ENCODE data around the gene THAP11.

The THAP11 gene

GRCh38 chr16:67807148-67807682 lies 34.9 kb upstream of the THAP11 start:
- no peak for ATAC-seq (ENCODE audit: insufficient read depth, low read depth)
- no peak overlapping the region for H3K27ac ChIP-seq (ENCODE audit: low read length)
- H3K9ac ChIP-seq (ENCODE audit: low read depth, low read length) = peak overlapping the region; percentile 78

DNA sequence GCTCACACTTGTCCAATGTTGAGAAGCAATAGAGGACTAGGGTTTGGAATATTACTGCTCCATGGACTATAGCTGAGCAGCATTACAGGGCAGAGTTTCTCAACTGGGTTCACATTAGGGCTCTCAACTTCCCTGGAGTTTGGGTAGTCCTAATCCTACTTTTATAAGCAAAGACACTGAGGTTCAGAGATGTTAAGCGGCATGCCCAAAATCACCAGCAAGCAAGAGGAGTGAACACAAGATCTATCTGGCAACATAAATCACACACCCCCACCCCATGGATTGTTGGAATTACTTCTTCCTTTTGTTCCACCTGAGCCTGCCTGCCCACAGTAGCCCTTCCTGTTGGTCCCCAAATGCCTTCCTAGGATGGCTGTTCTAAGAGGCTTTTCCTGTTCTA lies 30.2 kb upstream of the THAP11 start:
- Histone ChIP-seq H3K79me2 (ENCODE audit: insufficient read depth, low read length) (no peaks in the 10 kb centered on the region), H2AFZ (ENCODE audit: low read depth, low read length) (no peak overlapping the region), H3K27ac (ENCODE audit: low read length) (no peak overlapping the region), H3K27me3 (ENCODE audit: insufficient read depth, low read length, poor library complexity) (no peaks in the 10 kb centered on the region), H3K9ac (ENCODE audit: low read depth, low read length) (no peak overlapping the region), H3K4me3 (ENCODE audit: low read depth in 1 of 2, low read length in 2 of 2) (no peak overlapping the region), H3K9me3 (ENCODE audit: insufficient read depth, low read length, severe bottlenecking) (no peaks in the 10 kb centered on the region), H3K4me2 (ENCODE audit: insufficient read depth, low read length) (no peak overlapping the region), H3K36me3 (ENCODE audit: insufficient read depth, low read length) (no peaks in the 10 kb centered on the region), H3K4me1 (ENCODE audit: insufficient read depth, low read length) (peaks cover 17% of the 10 kb centered on the region), H4K20me1 (ENCODE audit: insufficient read depth, low read length) (no peaks in the 10 kb centered on the region)
- DNase-seq (no peak), ATAC-seq (ENCODE audit: insufficient read depth, low read depth) (no peak)
- TF ChIP-seq EZH2 (IDR thresholded peaks at IDR 0.05; ENCODE audit: borderline replicate concordance, low read depth, low read length, severe bottlenecking) (no peak), CTCF (IDR thresholded peaks at IDR 0.05; ENCODE audit: borderline replicate concordance, extremely low read depth, low read length, poor library complexity, severe bottlenecking) (no peak)

More at GRCh38 chr16:67807148-67807682, 34.9 kb upstream of the THAP11 start:
- no peaks in the 10 kb centered on the region for H3K27me3 ChIP-seq (ENCODE audit: insufficient read depth, low read length, poor library complexity)
- peak overlapping the region; percentile 86 to 91; a peak in 3 of 4 replicates for H3K4me3 ChIP-seq (ENCODE audit: low read depth in 1 of 2, low read length in 2 of 2)
- no peaks in the 10 kb centered on the region; the same call in 1 of the 2 replicates for H4K20me1 ChIP-seq (ENCODE audit: insufficient read depth, low read length)
- H2AFZ ChIP-seq (ENCODE audit: low read depth, low read length) = peak overlapping the region; percentile 82
- DNase-seq = no peak
- H3K4me1 ChIP-seq (ENCODE audit: insufficient read depth, low read length) = peaks cover 32% of the 10 kb centered on the region
- H3K79me2 ChIP-seq (ENCODE audit: insufficient read depth, low read length) = peaks cover 37% of the 10 kb centered on the region
- H3K9me3 ChIP-seq (ENCODE audit: insufficient read depth, low read length, severe bottlenecking) = no peaks in the 10 kb centered on the region
- TF ChIP-seq EZH2 (IDR thresholded peaks at IDR 0.05; ENCODE audit: borderline replicate concordance, low read depth, low read length, severe bottlenecking) = no peak
- TF ChIP-seq CTCF (IDR thresholded peaks at IDR 0.05; ENCODE audit: borderline replicate concordance, extremely low read depth, low read length, poor library complexity, severe bottlenecking) = no peak
- H3K4me2 ChIP-seq (ENCODE audit: insufficient read depth, low read length) = peak overlapping the region; percentile 92
- peaks cover 22% of the 10 kb centered on the region for H3K36me3 ChIP-seq (ENCODE audit: insufficient read depth, low read length)

GRCh38 chr16:67814567-67814966 lies 27.6 kb upstream of the THAP11 start:
- TF ChIP-seq EZH2 (IDR thresholded peaks at IDR 0.05; ENCODE audit: borderline replicate concordance, low read depth, low read length, severe bottlenecking) = no peak
- TF ChIP-seq CTCF (IDR thresholded peaks at IDR 0.05; ENCODE audit: borderline replicate concordance, extremely low read depth, low read length, poor library complexity, severe bottlenecking) = no peak

More at GRCh38 chr16:67814567-67814966, 27.6 kb upstream of the THAP11 start:
- H3K27ac ChIP-seq (ENCODE audit: low read length) = no peak overlapping the region
- H2AFZ ChIP-seq (ENCODE audit: low read depth, low read length) = no peak overlapping the region
- H4K20me1 ChIP-seq (ENCODE audit: insufficient read depth, low read length) = no peaks in the 10 kb centered on the region
- H3K4me2 ChIP-seq (ENCODE audit: insufficient read depth, low read length) = no peak overlapping the region
- peaks cover 7% of the 10 kb centered on the region for H3K4me1 ChIP-seq (ENCODE audit: insufficient read depth, low read length)
- no peak for DNase-seq
- H3K4me3 ChIP-seq (ENCODE audit: low read depth in 1 of 2, low read length in 2 of 2) = no peak overlapping the region
- no peaks in the 10 kb centered on the region for H3K27me3 ChIP-seq (ENCODE audit: insufficient read depth, low read length, poor library complexity)
- H3K9me3 ChIP-seq (ENCODE audit: insufficient read depth, low read length, severe bottlenecking) = no peaks in the 10 kb centered on the region
- no peaks in the 10 kb centered on the region for H3K79me2 ChIP-seq (ENCODE audit: insufficient read depth, low read length)
- no peak for ATAC-seq (ENCODE audit: insufficient read depth, low read depth)
- H3K9ac ChIP-seq (ENCODE audit: low read depth, low read length) = no peak overlapping the region
- H3K36me3 ChIP-seq (ENCODE audit: insufficient read depth, low read length) = no peaks in the 10 kb centered on the region
